ENCODE data around the gene CD177. TPM values are rescaled to one million over a fixed set of nuclear protein-coding genes. Genes with fewer than 3 reads are reported as not detected.
"Not testable (repeated sequence)": the region's sequence is repeated elsewhere in the genome, so short reads cannot be mapped to it uniquely, and the experiment has no call there.

Gene CD177
- total RNA-seq, 1 experiment from 2014 or later, result 0.09 TPM

DNA sequence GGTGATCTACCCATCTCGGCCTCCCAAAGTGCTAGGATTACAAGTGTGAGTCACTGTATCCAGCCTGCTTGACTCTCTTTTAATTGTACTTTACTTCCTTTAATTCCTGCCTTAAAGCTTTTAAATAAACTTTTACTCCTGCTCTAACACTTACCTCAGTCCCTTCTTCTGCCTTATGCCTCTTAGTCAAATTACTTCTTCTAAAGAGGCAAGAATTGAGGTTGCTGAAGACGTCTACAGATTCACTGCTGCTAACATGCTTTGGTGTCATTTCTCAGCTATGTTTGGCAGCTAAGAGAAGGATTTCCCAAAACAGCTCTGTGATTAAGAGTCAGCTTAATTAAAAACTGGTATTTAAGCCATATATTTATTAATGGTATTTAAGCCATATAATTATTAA, 32.9 kb upstream of the CD177 start:
- Histone ChIP-seq H3K56ac (ENCODE audit: insufficient read length, low read depth, low read length) (no peak overlapping the region), H3K4me1 (ENCODE audit: insufficient read depth, low read length) (no peaks in the 10 kb centered on the region; the same call in 1 of the 2 replicates), H3T11ph (ENCODE audit: low read length) (no peak overlapping the region), H2BK5ac (ENCODE audit: insufficient read length, low read length) (no peak overlapping the region), H2AK5ac (ENCODE audit: insufficient read length, low read length) (no peak overlapping the region), H4K20me1 (ENCODE audit: control insufficient read depth, insufficient read depth, insufficient read length) (no peaks in the 10 kb centered on the region), H2BK120ac (ENCODE audit: low read depth, low read length, poor library complexity, severe bottlenecking) (no peak overlapping the region), H3K27me3 (ENCODE audit: insufficient read depth, low read length) (0 out of 2 replicates have a peak, but pooled peaks cover 2% of the 10 kb centered on the region), H3K18ac (ENCODE audit: insufficient read length, low read depth, low read length) (no peak overlapping the region), H4K5ac (ENCODE audit: insufficient read length, low read depth, low read length) (no peak overlapping the region), H2BK12ac (ENCODE audit: insufficient read length, low read depth, low read length) (no peak overlapping the region), H3K23ac (ENCODE audit: insufficient read length, low read depth, low read length) (no peak overlapping the region), H3K79me2 (ENCODE audit: insufficient read depth, low read length) (no peaks in the 10 kb centered on the region), H2BK20ac (ENCODE audit: low read depth, low read length, poor library complexity, severe bottlenecking) (no peak overlapping the region), H3K23me2 (ENCODE audit: insufficient read length, low read depth, low read length, poor library complexity, severe bottlenecking) (no peaks in the 10 kb centered on the region), H3K14ac (ENCODE audit: insufficient read depth, low read length) (no peak overlapping the region), H3K4ac (ENCODE audit: low read depth, low read length) (no peak overlapping the region), H4K91ac (ENCODE audit: insufficient read length, low read depth, low read length) (no peak overlapping the region), H3K4me2 (ENCODE audit: insufficient read depth, insufficient read length, low read length) (no peak overlapping the region), H3K9me3 (ENCODE audit: control insufficient read depth, low read depth, low read length) (no peaks in the 10 kb centered on the region), H4K8ac (replicated peaks; ENCODE audit: insufficient read length, low read depth, low read length) (no peak overlapping the region), H3K9ac (ENCODE audit: extremely low read depth, insufficient read length, low read length) (no peak overlapping the region), H2AFZ (ENCODE audit: low read length) (no peak overlapping the region), H3K27ac (ENCODE audit: insufficient read length, low read depth, low read length) (no peak overlapping the region), H2BK15ac (ENCODE audit: low read depth, low read length) (no peak overlapping the region), H3K79me1 (ENCODE audit: insufficient read depth, low read depth, low read length, poor library complexity, severe bottlenecking) (no peaks in the 10 kb centered on the region)
- H3K4me3 Mint-ChIP-seq, result no peak overlapping the region
- H3K36me3 Mint-ChIP-seq (ENCODE audit: insufficient read depth in 1 of 3, low read depth in 3 of 3), result peaks cover 0 to 9% (median 0%) of the 10 kb centered on the region in 3 experiments; a peak in 2 of 7 replicates
- H3K9me3 Mint-ChIP-seq, result peaks cover 34 to 44% of the 10 kb centered on the region in 2 experiments
- peaks cover 1% of the 10 kb centered on the region; the same call in 1 of the 2 replicates for H3K27me3 Mint-ChIP-seq (ENCODE audit: low read depth)
- TF ChIP-seq, protein P1, sequence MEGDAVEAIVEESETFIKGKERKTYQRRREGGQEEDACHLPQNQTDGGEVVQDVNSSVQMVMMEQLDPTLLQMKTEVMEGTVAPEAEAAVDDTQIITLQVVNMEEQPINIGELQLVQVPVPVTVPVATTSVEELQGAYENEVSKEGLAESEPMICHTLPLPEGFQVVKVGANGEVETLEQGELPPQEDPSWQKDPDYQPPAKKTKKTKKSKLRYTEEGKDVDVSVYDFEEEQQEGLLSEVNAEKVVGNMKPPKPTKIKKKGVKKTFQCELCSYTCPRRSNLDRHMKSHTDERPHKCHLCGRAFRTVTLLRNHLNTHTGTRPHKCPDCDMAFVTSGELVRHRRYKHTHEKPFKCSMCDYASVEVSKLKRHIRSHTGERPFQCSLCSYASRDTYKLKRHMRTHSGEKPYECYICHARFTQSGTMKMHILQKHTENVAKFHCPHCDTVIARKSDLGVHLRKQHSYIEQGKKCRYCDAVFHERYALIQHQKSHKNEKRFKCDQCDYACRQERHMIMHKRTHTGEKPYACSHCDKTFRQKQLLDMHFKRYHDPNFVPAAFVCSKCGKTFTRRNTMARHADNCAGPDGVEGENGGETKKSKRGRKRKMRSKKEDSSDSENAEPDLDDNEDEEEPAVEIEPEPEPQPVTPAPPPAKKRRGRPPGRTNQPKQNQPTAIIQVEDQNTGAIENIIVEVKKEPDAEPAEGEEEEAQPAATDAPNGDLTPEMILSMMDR (conservative IDR thresholded peaks at IDR 0.05), result no peak
- DNase-seq, result no peak
- no CpG with 5 or more reads among the region's 2 CpGs for WGBS (ENCODE audit: extremely low coverage, insufficient read length, low lambda C conversion rate)
- no peaks in the 10 kb centered on the region for H3K4me1 Mint-ChIP-seq
- H3K27ac Mint-ChIP-seq, result no peak overlapping the region

DNA sequence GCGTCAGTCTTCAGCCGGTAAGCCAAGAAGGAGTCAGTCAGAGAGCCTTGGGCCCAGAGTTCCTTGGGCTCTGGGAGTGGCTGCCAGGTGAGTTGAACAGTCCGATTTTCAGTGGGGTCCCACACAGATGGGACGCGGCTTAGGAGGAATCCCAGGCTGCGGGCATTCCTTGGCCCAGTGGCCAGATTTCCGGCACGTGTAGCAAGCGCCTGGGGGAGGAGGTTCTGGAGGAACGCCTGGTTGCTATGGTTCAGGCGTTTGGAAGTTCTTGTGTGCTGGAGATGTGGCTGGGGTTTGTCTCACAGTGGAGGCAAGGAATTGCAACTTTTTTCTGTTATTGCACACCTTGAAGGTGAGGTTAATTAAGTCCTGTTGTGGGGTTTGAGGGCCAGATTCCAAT, 26.7 kb upstream of the CD177 start:
- H3K9me3 ChIP-seq (ENCODE audit: control insufficient read depth, low read depth, low read length), result peaks cover 11% of the 10 kb centered on the region
- H4K20me1 ChIP-seq (ENCODE audit: control insufficient read depth, insufficient read depth, insufficient read length); H3K79me2 ChIP-seq (ENCODE audit: insufficient read depth, low read length); H4K8ac ChIP-seq (replicated peaks; ENCODE audit: insufficient read length, low read depth, low read length); H3K4me3 Mint-ChIP-seq; H3K18ac ChIP-seq (ENCODE audit: insufficient read length, low read depth, low read length); H2AFZ ChIP-seq (ENCODE audit: low read length); H3K79me1 ChIP-seq (ENCODE audit: insufficient read depth, low read depth, low read length, poor library complexity, severe bottlenecking); H4K91ac ChIP-seq (ENCODE audit: insufficient read length, low read depth, low read length); H3K27ac Mint-ChIP-seq; H3K14ac ChIP-seq (ENCODE audit: insufficient read depth, low read length); H2AK5ac ChIP-seq (ENCODE audit: insufficient read length, low read length); H2BK15ac ChIP-seq (ENCODE audit: low read depth, low read length); H3K23me2 ChIP-seq (ENCODE audit: insufficient read length, low read depth, low read length, poor library complexity, severe bottlenecking); H3K4ac ChIP-seq (ENCODE audit: low read depth, low read length); H2BK5ac ChIP-seq (ENCODE audit: insufficient read length, low read length); H3K4me2 ChIP-seq (ENCODE audit: insufficient read depth, insufficient read length, low read length); H3K56ac ChIP-seq (ENCODE audit: insufficient read length, low read depth, low read length); H3K9ac ChIP-seq (ENCODE audit: extremely low read depth, insufficient read length, low read length); H3K27me3 ChIP-seq (ENCODE audit: insufficient read depth, low read length); H3K4me1 ChIP-seq (ENCODE audit: insufficient read depth, low read length); H2BK120ac ChIP-seq (ENCODE audit: low read depth, low read length, poor library complexity, severe bottlenecking); H3T11ph ChIP-seq (ENCODE audit: low read length); H2BK20ac ChIP-seq (ENCODE audit: low read depth, low read length, poor library complexity, severe bottlenecking); H4K5ac ChIP-seq (ENCODE audit: insufficient read length, low read depth, low read length); H3K27ac ChIP-seq (ENCODE audit: insufficient read length, low read depth, low read length); H3K4me1 Mint-ChIP-seq; DNase-seq; H2BK12ac ChIP-seq (ENCODE audit: insufficient read length, low read depth, low read length); H3K23ac ChIP-seq (ENCODE audit: insufficient read length, low read depth, low read length): not testable (repeated sequence)
- peaks cover 6 to 49% of the 10 kb centered on the region in 2 experiments for H3K9me3 Mint-ChIP-seq
- H3K36me3 Mint-ChIP-seq (ENCODE audit: insufficient read depth in 1 of 3, low read depth in 3 of 3), result peaks cover 12 to 22% (median 22%) of the 10 kb centered on the region in 3 experiments; a peak in 6 of 7 replicates
- H3K27me3 Mint-ChIP-seq (ENCODE audit: low read depth), result peaks cover 13% of the 10 kb centered on the region
- no CpG with 5 or more reads among the region's 11 CpGs for WGBS (ENCODE audit: extremely low coverage, insufficient read length, low lambda C conversion rate)

All from H9 (cell line).